Measurements from ENCODE around the gene GNAQ.

GNAQ gene

GRCh38 chr9:77783518-77783917, 248.1 kb downstream of the GNAQ start:
- WGBS: 97% methylated on average over 3 of the region's 3 CpGs
- no peaks in the 10 kb centered on the region for H3K9me3 ChIP-seq (ENCODE audit: control insufficient read depth, low read length)
- H3K4me1 ChIP-seq (ENCODE audit: control insufficient read depth, insufficient read depth, low read depth, low read length): no peaks in the 10 kb centered on the region
- H4K91ac ChIP-seq (ENCODE audit: low read length): no peak overlapping the region
- no peak overlapping the region for H2AK5ac ChIP-seq (ENCODE audit: low read length, severe bottlenecking)
- no peaks in the 10 kb centered on the region for H3K27me3 ChIP-seq (ENCODE audit: control insufficient read depth in 1 of 2, insufficient read depth in 1 of 2, low read length in 2 of 2)
- H3K4me2 ChIP-seq (ENCODE audit: low read length, poor library complexity, severe bottlenecking): no peak overlapping the region
- H3K4ac ChIP-seq (ENCODE audit: low read depth in 1 of 2, low read length in 2 of 2): no peak overlapping the region
- no peak overlapping the region for H3K18ac ChIP-seq (ENCODE audit: low read depth in 1 of 2, low read length in 2 of 2)
- H3K9ac ChIP-seq (ENCODE audit: low read length): no peak overlapping the region
- peaks cover 0 to 16% of the 10 kb centered on the region in 2 experiments for H3K36me3 ChIP-seq (ENCODE audit: control insufficient read depth in 1 of 2, insufficient read depth in 2 of 2, low read depth in 1 of 2, low read length in 2 of 2)
- H3K79me1 ChIP-seq (replicated peaks; ENCODE audit: low read length, poor library complexity, severe bottlenecking): no peaks in the 10 kb centered on the region
- H2BK120ac ChIP-seq (ENCODE audit: low read depth, low read length): no peak overlapping the region
- no peak overlapping the region for H2AFZ ChIP-seq (ENCODE audit: low read depth, low read length)
- H3K27ac ChIP-seq (ENCODE audit: low read length, poor library complexity, severe bottlenecking): no peak overlapping the region
- no peak overlapping the region for H2BK12ac ChIP-seq (ENCODE audit: low read length in 2 of 2)
- no peak overlapping the region for H3K4me3 ChIP-seq (ENCODE audit: insufficient read depth in 1 of 2, low read depth in 1 of 2, low read length in 2 of 2)
- no peak overlapping the region for H4K8ac ChIP-seq (ENCODE audit: low read length)
- H2BK5ac ChIP-seq (ENCODE audit: low read depth, low read length, poor library complexity, severe bottlenecking): no peak overlapping the region
- no peak overlapping the region for H3K14ac ChIP-seq (ENCODE audit: low read length in 2 of 2)
- DNase-seq: no peak
- no peak overlapping the region for H3K23ac ChIP-seq (ENCODE audit: low read length in 2 of 2)
- H2BK15ac ChIP-seq (ENCODE audit: low read depth, poor library complexity, severe bottlenecking): no peak overlapping the region

GRCh38 chr9:77779010-77779409, 252.6 kb downstream of the GNAQ start:
- H3K27me3 ChIP-seq (ENCODE audit: control insufficient read depth in 1 of 2, insufficient read depth in 1 of 2, low read length in 2 of 2): no peaks in the 10 kb centered on the region
- H3K23ac ChIP-seq (ENCODE audit: low read length in 2 of 2): no peak overlapping the region
- H4K8ac ChIP-seq (ENCODE audit: low read length): no peak overlapping the region
- H4K91ac ChIP-seq (ENCODE audit: low read length): no peak overlapping the region
- peaks cover 5% of the 10 kb centered on the region for H3K79me1 ChIP-seq (replicated peaks; ENCODE audit: low read length, poor library complexity, severe bottlenecking)
- no peak overlapping the region for H3K9ac ChIP-seq (ENCODE audit: low read length)
- H3K4me2 ChIP-seq (ENCODE audit: low read length, poor library complexity, severe bottlenecking): no peak overlapping the region
- peaks cover 0 to 3% of the 10 kb centered on the region in 2 experiments for H3K36me3 ChIP-seq (ENCODE audit: control insufficient read depth in 1 of 2, insufficient read depth in 2 of 2, low read depth in 1 of 2, low read length in 2 of 2)
- no peak overlapping the region for H3K27ac ChIP-seq (ENCODE audit: low read length, poor library complexity, severe bottlenecking)
- H2AFZ ChIP-seq (ENCODE audit: low read depth, low read length): no peak overlapping the region
- H3K4me3 ChIP-seq (ENCODE audit: insufficient read depth in 1 of 2, low read depth in 1 of 2, low read length in 2 of 2): no peak overlapping the region
- no peak overlapping the region for H2BK15ac ChIP-seq (ENCODE audit: low read depth, poor library complexity, severe bottlenecking)
- H3K4me1 ChIP-seq (ENCODE audit: control insufficient read depth, insufficient read depth, low read depth, low read length): no peaks in the 10 kb centered on the region
- no peak overlapping the region for H2BK120ac ChIP-seq (ENCODE audit: low read depth, low read length)
- DNase-seq: no peak
- whole genome bisulfite sequencing: 100% methylated on average over 1 of the region's 2 CpGs
- no peak overlapping the region for H3K18ac ChIP-seq (ENCODE audit: low read depth in 1 of 2, low read length in 2 of 2)
- H2AK5ac ChIP-seq (ENCODE audit: low read length, severe bottlenecking): no peak overlapping the region
- H3K14ac ChIP-seq (ENCODE audit: low read length in 2 of 2): no peak overlapping the region
- no peak overlapping the region for H2BK5ac ChIP-seq (ENCODE audit: low read depth, low read length, poor library complexity, severe bottlenecking)
- no peak overlapping the region for H2BK12ac ChIP-seq (ENCODE audit: low read length in 2 of 2)
- no peak overlapping the region for H3K4ac ChIP-seq (ENCODE audit: low read depth in 1 of 2, low read length in 2 of 2)
- H3K9me3 ChIP-seq (ENCODE audit: control insufficient read depth, low read length): peaks cover 12% of the 10 kb centered on the region

- Histone ChIP-seq H3K27me3 (ENCODE audit: control insufficient read depth in 1 of 2, insufficient read depth in 1 of 2, low read length in 2 of 2) (no peaks in the 10 kb centered on the region), H3K79me1 (replicated peaks; ENCODE audit: low read length, poor library complexity, severe bottlenecking) (peaks cover 12% of the 10 kb centered on the region), H3K9ac (ENCODE audit: low read length) (peak overlapping the region; percentile 5), H3K4me2 (ENCODE audit: low read length, poor library complexity, severe bottlenecking) (no peak overlapping the region), H2BK15ac (ENCODE audit: low read depth, poor library complexity, severe bottlenecking) (no peak overlapping the region), H3K4ac (ENCODE audit: low read depth in 1 of 2, low read length in 2 of 2) (no peak overlapping the region), H2BK5ac (ENCODE audit: low read depth, low read length, poor library complexity, severe bottlenecking) (no peak overlapping the region), H3K27ac (ENCODE audit: low read length, poor library complexity, severe bottlenecking) (no peak overlapping the region), H3K18ac (ENCODE audit: low read depth in 1 of 2, low read length in 2 of 2) (no peak overlapping the region), H3K4me1 (ENCODE audit: control insufficient read depth, insufficient read depth, low read depth, low read length) (no peaks in the 10 kb centered on the region), H3K9me3 (ENCODE audit: control insufficient read depth, low read length) (peaks cover 12% of the 10 kb centered on the region), H4K91ac (ENCODE audit: low read length) (no peak overlapping the region), H3K23ac (ENCODE audit: low read length in 2 of 2) (no peak overlapping the region), H2AFZ (ENCODE audit: low read depth, low read length) (no peak overlapping the region), H2BK120ac (ENCODE audit: low read depth, low read length) (no peak overlapping the region), H3K4me3 (ENCODE audit: insufficient read depth in 1 of 2, low read depth in 1 of 2, low read length in 2 of 2) (no peak overlapping the region), H2AK5ac (ENCODE audit: low read length, severe bottlenecking) (no peak overlapping the region), H2BK12ac (ENCODE audit: low read length in 2 of 2) (no peak overlapping the region), H3K36me3 (ENCODE audit: control insufficient read depth in 1 of 2, insufficient read depth in 2 of 2, low read depth in 1 of 2, low read length in 2 of 2) (peaks cover 0 to 14% of the 10 kb centered on the region in 2 experiments), H4K8ac (ENCODE audit: low read length) (no peak overlapping the region), H3K14ac (ENCODE audit: low read length in 2 of 2) (no peak overlapping the region)
- peak; percentile 29 for DNase-seq
- WGBS: 100% methylated on average over 1 of the region's 3 CpGs
Observed at GRCh38 chr9:77773381-77773780, 258.2 kb downstream of the GNAQ start.

- Histone ChIP-seq H3K4me1 (ENCODE audit: control insufficient read depth, insufficient read depth, low read depth, low read length) (no peaks in the 10 kb centered on the region), H3K14ac (ENCODE audit: low read length in 2 of 2) (no peak overlapping the region), H3K27me3 (ENCODE audit: control insufficient read depth in 1 of 2, insufficient read depth in 1 of 2, low read length in 2 of 2) (no peaks in the 10 kb centered on the region), H2AK5ac (ENCODE audit: low read length, severe bottlenecking) (no peak overlapping the region), H4K91ac (ENCODE audit: low read length) (no peak overlapping the region), H3K36me3 (ENCODE audit: control insufficient read depth in 1 of 2, insufficient read depth in 2 of 2, low read depth in 1 of 2, low read length in 2 of 2) (peaks cover 0 to 11% of the 10 kb centered on the region in 2 experiments), H3K4ac (ENCODE audit: low read depth in 1 of 2, low read length in 2 of 2) (no peak overlapping the region), H2BK120ac (ENCODE audit: low read depth, low read length) (no peak overlapping the region), H4K8ac (ENCODE audit: low read length) (no peak overlapping the region), H3K4me2 (ENCODE audit: low read length, poor library complexity, severe bottlenecking) (no peak overlapping the region), H3K9me3 (ENCODE audit: control insufficient read depth, low read length) (peaks cover 8% of the 10 kb centered on the region), H3K9ac (ENCODE audit: low read length) (no peak overlapping the region), H2BK15ac (ENCODE audit: low read depth, poor library complexity, severe bottlenecking) (no peak overlapping the region), H3K79me1 (replicated peaks; ENCODE audit: low read length, poor library complexity, severe bottlenecking) (peaks cover 12% of the 10 kb centered on the region), H3K4me3 (ENCODE audit: insufficient read depth in 1 of 2, low read depth in 1 of 2, low read length in 2 of 2) (no peak overlapping the region), H3K27ac (ENCODE audit: low read length, poor library complexity, severe bottlenecking) (no peak overlapping the region), H2BK12ac (ENCODE audit: low read length in 2 of 2) (no peak overlapping the region), H2AFZ (ENCODE audit: low read depth, low read length) (no peak overlapping the region), H3K23ac (ENCODE audit: low read length in 2 of 2) (no peak overlapping the region), H2BK5ac (ENCODE audit: low read depth, low read length, poor library complexity, severe bottlenecking) (no peak overlapping the region), H3K18ac (ENCODE audit: low read depth in 1 of 2, low read length in 2 of 2) (no peak overlapping the region)
- DNase-seq: peak; percentile 73
- no CpG with 5 or more reads among the region's 5 CpGs for WGBS
Observed at GRCh38 chr9:77772646-77773045, 259.0 kb downstream of the GNAQ start.
